OCI-LY3 (cell line): ENCODE measurements around the gene TRIM25.

ENCODE experiments used
- H2AFZ ChIP-seq: fragments of 200-600, 300-600 bp; shearing (Covaris generic); 2 replicates; pipeline ENCODE4 v1.6.0; 2014; ENCODE audit warnings: antibody characterized with exemption, low read depth, low read length
- H3K27ac ChIP-seq: fragments of 200-600, 300-600 bp; sonication (generic); 2 replicates; pipeline ENCODE4 v1.5.1; 2014; ENCODE audit warnings: mild to moderate bottlenecking, low read length, moderate library complexity, mixed read lengths
- H3K27me3 ChIP-seq: fragments of 200-600, 300-600 bp; sonication (generic); 2 replicates; pipeline ENCODE4 v1.6.1; 2014; ENCODE audit warnings: low read depth, low read length, mixed read lengths
- H3K36me3 ChIP-seq: fragments of 200-600, 300-600 bp; sonication (generic); replicated peaks from 2 replicates; pipeline ENCODE3; 2014; ENCODE audit warnings: low read depth, low read length, mixed read lengths
- H3K4me1 ChIP-seq: fragments of 300-600, 200-600 bp; sonication (generic); 2 replicates; pipeline ENCODE4 v1.6.1; 2014; ENCODE audit warnings: low read length, mixed read lengths
- H3K4me2 ChIP-seq: fragments of 200-600, 300-600 bp; sonication (generic); 2 replicates; pipeline ENCODE4 v1.6.1; 2014; ENCODE audit warnings: low read length, mixed read lengths
- H3K4me3 ChIP-seq: fragments of 300-600, 200-600 bp; sonication (generic); 2 replicates; pipeline ENCODE4 v1.5.1; 2014; ENCODE audit warnings: antibody characterized with exemption, mild to moderate bottlenecking, low read length, moderate library complexity
- H3K79me2 ChIP-seq: fragments of 300-600, 200-600 bp; shearing (Covaris generic); 2 replicates; pipeline ENCODE4 v1.6.1; 2014; ENCODE audit warnings: mild to moderate bottlenecking, low read length, mixed read lengths
- H3K9ac ChIP-seq: fragments of 300-600, 200-600 bp; shearing (Covaris generic); 2 replicates; pipeline ENCODE4 v1.6.0; 2014; ENCODE audit warnings: mild to moderate bottlenecking, low read length, moderate library complexity
- H3K9me3 ChIP-seq: fragments of 200-600, 300-600 bp; shearing (Covaris generic); 2 replicates; pipeline ENCODE4 v1.6.1; 2014; ENCODE audit warnings: low read length, mixed read lengths; ENCODE audit not compliant: insufficient read depth
- H4K20me1 ChIP-seq: fragments of 200-600, 300-600 bp; sonication (generic); 2 replicates; pipeline ENCODE4 v1.6.1; 2016; ENCODE audit warnings: low read length, mixed read lengths; ENCODE audit not compliant: insufficient read depth
- EZH2phosphoT487 ChIP-seq: fragments of 200-600 bp; shearing (Covaris generic); IDR thresholded peaks from 2 replicates; pipeline ENCODE4 v1.6.1; 2018; ENCODE audit warnings: antibody characterized with exemption, mixed run types, low read depth
- TF ChIP-seq, protein P1 (sequence below): fragments of 200-600, 300-600 bp; sonication (generic); IDR thresholded peaks from 2 replicates; pipeline ENCODE4 v1.5.1; 2014; ENCODE audit warnings: antibody characterized with exemption, low read length, low read depth

TRIM25 gene, protein sequence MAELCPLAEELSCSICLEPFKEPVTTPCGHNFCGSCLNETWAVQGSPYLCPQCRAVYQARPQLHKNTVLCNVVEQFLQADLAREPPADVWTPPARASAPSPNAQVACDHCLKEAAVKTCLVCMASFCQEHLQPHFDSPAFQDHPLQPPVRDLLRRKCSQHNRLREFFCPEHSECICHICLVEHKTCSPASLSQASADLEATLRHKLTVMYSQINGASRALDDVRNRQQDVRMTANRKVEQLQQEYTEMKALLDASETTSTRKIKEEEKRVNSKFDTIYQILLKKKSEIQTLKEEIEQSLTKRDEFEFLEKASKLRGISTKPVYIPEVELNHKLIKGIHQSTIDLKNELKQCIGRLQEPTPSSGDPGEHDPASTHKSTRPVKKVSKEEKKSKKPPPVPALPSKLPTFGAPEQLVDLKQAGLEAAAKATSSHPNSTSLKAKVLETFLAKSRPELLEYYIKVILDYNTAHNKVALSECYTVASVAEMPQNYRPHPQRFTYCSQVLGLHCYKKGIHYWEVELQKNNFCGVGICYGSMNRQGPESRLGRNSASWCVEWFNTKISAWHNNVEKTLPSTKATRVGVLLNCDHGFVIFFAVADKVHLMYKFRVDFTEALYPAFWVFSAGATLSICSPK

DNA sequence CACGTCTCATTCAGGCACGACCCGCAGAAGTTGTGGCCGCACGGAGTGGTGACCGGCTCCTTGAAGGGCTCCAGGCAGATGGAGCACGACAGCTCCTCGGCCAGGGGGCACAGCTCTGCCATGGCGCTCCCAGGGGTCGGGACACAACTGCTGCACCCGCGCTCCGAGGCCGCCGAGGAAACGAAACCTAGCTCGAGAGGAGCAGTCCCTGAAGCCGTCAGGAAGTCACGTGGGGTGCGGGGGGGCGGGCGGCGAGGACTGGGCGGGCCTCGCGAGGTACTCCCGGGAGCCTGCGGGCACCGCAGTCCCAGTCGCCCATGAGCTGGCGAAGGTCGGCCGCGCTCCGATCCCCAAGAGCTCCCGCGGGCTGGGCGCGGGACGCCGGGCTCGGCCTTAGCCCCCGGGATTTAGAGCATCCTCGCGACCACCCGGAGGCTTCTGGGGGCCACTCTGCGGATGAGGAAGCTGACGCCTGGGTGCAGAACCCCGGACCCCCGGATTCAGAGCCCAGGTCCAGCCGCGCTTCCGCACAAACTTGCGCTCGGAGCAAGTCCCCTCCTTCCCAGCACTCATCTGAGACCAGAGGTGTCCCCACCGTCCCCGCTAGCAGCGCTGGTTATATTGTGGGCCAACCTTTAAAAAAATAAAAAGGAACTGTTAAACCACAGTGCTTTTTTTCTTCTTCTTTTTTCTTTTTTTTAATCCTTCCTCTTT is at the start of gene TRIM25:
Gene TRIM25, minus strand, starts transcription at position 183 of the 714 bp plus-strand sequence. Its CDS starts 61 bp downstream, at position 122.
- peaks cover 42% of the 10 kb centered on the region for H3K79me2 ChIP-seq
- H3K9ac ChIP-seq = peak within 1 kb of the TSS; percentile 81
- peaks cover 23% of the 10 kb centered on the region for H4K20me1 ChIP-seq
- H3K4me1 ChIP-seq = peaks cover 46% of the 10 kb centered on the region
- peak within 1 kb of the TSS; percentile 72; the same call in 1 of the 2 replicates for H2AFZ ChIP-seq
- peaks cover 7% of the 10 kb centered on the region; the same call in 1 of the 2 replicates for H3K9me3 ChIP-seq
- H3K27me3 ChIP-seq = no peaks in the 10 kb centered on the region
- H3K4me3 ChIP-seq = peak within 1 kb of the TSS; percentile 77
- no peak for TF ChIP-seq EZH2phosphoT487
- TF ChIP-seq, protein P1, sequence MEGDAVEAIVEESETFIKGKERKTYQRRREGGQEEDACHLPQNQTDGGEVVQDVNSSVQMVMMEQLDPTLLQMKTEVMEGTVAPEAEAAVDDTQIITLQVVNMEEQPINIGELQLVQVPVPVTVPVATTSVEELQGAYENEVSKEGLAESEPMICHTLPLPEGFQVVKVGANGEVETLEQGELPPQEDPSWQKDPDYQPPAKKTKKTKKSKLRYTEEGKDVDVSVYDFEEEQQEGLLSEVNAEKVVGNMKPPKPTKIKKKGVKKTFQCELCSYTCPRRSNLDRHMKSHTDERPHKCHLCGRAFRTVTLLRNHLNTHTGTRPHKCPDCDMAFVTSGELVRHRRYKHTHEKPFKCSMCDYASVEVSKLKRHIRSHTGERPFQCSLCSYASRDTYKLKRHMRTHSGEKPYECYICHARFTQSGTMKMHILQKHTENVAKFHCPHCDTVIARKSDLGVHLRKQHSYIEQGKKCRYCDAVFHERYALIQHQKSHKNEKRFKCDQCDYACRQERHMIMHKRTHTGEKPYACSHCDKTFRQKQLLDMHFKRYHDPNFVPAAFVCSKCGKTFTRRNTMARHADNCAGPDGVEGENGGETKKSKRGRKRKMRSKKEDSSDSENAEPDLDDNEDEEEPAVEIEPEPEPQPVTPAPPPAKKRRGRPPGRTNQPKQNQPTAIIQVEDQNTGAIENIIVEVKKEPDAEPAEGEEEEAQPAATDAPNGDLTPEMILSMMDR = no peak
- peak within 1 kb of the TSS; percentile 92 for H3K4me2 ChIP-seq
- peak within 1 kb of the TSS; percentile 55 for H3K27ac ChIP-seq
- peaks cover 20% of the 10 kb centered on the region for H3K36me3 ChIP-seq

DNA sequence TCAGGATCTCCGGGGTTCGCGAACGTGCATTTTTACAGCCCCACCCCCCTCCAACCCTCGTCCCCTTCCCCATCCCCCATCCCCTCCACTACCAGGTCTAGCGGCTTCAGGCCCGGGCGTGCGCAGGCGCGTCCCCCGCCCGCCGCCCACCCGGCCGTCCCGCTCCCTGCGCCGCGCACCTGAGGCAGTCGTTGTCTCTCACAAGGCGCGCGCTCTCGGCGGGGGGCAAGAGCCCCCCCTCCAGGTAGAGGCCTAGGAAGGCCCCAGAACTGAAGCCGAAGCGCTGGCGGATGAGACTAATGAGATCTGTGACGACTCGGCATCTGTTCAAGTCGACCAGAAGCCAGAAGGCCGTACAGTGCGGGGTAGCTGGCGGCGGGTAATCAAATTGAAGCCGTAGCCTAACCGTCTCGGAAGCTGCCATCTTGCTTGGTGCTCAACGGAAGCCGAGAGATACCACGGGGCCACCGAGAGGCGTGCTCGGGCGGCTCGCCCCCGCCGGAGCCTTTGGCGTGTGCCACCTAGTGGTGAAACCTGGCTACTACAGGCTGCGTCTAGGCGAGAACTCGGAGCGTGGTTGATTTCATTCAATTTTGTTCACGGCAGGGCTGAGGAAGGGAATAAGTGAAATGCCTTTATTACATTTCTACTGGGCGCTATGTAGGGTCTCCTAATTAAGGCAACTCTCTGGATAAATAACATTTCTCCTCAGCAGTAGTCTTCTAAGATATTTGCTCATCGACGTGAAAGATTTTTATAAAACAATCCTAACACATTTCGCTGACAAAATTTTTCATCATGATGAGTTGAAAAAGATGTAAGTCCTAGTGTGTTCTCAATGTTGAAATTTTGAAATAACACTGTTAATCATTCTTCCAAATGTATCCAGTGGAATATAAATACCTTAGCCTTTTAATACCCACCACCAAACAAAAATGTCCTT is 47.0 kb upstream of the TRIM25 start, which contains the start of gene COIL:
Gene COIL, minus strand, starts transcription at position 455 of the 943 bp plus-strand sequence. Its CDS starts 31 bp downstream, at position 424.
- Histone ChIP-seq H3K4me2 (peak within 1 kb of the TSS; percentile 63), H3K27me3 (no peaks in the 10 kb centered on the region), H3K9ac (peak within 1 kb of the TSS; percentile 74), H3K4me1 (peaks cover 9% of the 10 kb centered on the region; the same call in 1 of the 2 replicates), H3K79me2 (peaks cover 39% of the 10 kb centered on the region), H3K4me3 (peak within 1 kb of the TSS; percentile 82), H3K36me3 (peaks cover 4% of the 10 kb centered on the region), H2AFZ (peak within 1 kb of the TSS; percentile 82), H3K27ac (peak within 1 kb of the TSS; percentile 78), H4K20me1 (peaks cover 2% of the 10 kb centered on the region; the same call in 1 of the 2 replicates), H3K9me3 (no peaks in the 10 kb centered on the region)
- no peak for TF ChIP-seq EZH2phosphoT487
- TF ChIP-seq, protein P1 = peak; percentile 93

DNA sequence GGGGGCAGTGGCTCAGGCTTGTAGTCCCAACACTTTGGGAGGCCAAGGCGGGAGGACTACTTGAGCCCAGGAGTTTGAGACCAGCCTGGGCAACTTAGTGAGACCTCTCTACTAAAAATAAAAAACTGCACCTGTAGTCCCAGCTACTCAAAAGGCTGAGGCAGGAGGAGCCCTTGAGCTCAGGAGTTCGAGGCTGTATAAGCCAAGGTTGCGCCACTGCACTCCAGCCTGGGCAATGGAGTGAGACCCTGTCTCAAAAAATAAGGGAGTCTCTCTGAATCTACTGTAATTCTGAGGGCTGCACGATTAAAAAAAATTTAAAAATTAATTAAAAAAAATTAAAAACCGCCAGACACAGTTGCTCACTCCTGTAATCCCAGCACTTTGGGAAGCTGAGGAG is 43.1 kb upstream of the TRIM25 start:
- H2AFZ ChIP-seq = no peak overlapping the region
- TF ChIP-seq, protein P1 = no peak
- H3K4me1 ChIP-seq = peaks cover 9% of the 10 kb centered on the region; the same call in 1 of the 2 replicates
- H3K9me3 ChIP-seq = no peaks in the 10 kb centered on the region
- H3K4me2 ChIP-seq = no peak overlapping the region
- peaks cover 9% of the 10 kb centered on the region for H3K36me3 ChIP-seq
- H3K79me2 ChIP-seq = peaks cover 57% of the 10 kb centered on the region
- H3K27me3 ChIP-seq = no peaks in the 10 kb centered on the region
- peaks cover 2% of the 10 kb centered on the region; the same call in 1 of the 2 replicates for H4K20me1 ChIP-seq
- H3K9ac ChIP-seq = no peak overlapping the region
- H3K27ac ChIP-seq = no peak overlapping the region
- H3K4me3 ChIP-seq = no peak overlapping the region
